ENCODE measurements around the gene C19orf38.

Gene C19orf38

DNA sequence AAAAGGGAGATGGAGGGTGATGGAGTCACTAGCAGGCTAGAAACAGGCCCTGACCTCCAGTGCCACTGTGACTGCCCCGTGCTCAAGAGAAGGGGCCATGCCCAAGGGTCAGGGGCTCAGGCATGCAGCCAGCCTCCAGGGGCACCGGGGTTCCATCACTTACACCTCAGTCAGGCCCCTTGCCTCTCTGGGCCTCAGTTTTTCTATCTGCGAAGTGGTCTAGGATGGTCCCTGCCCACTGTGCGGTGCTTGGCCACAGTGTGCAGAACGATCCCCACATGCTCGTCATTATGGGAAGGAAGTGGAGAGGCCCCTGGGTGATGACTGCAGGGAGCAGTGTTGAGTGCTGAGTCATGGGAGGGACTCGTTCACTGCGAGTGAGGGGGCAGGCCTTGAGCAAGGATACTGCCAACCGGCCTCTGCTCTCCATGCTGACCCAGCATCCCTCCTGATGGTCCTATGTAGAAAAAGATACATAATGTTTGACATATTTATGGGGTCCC, 35.3 kb upstream of the C19orf38 start:
- ATAC-seq: peak; percentile 86
- TF ChIP-seq ESRRG (CRISPR knock-in tag; IDR thresholded peaks at IDR 0.05) (no peak), GLIS3 (CRISPR knock-in tag; IDR thresholded peaks at IDR 0.05) (no peak), POU6F1 (CRISPR knock-in tag; IDR thresholded peaks at IDR 0.05; ENCODE audit: borderline replicate concordance, low read depth) (no peak), ZNF565 (CRISPR knock-in tag; conservative IDR thresholded peaks at IDR 0.05; ENCODE audit: low read depth) (no peak), TSHZ2 (CRISPR knock-in tag; IDR thresholded peaks at IDR 0.05) (no peak), SNAI2 (CRISPR knock-in tag; IDR thresholded peaks at IDR 0.05) (no peak)

GRCh38 chr19:10815007-10815536, 33.1 kb upstream of the C19orf38 start:
- no peak for ATAC-seq
- TF ChIP-seq RARB (CRISPR knock-in tag; IDR thresholded peaks at IDR 0.05) (no peak), ESRRG (CRISPR knock-in tag; IDR thresholded peaks at IDR 0.05) (no peak), SNAI2 (CRISPR knock-in tag; IDR thresholded peaks at IDR 0.05) (no peak), TCF4 (CRISPR knock-in tag; IDR thresholded peaks at IDR 0.05; ENCODE audit: borderline replicate concordance) (no peak), ZNF565 (CRISPR knock-in tag; conservative IDR thresholded peaks at IDR 0.05; ENCODE audit: low read depth) (peak; percentile 66; the same call in 1 of the 2 replicates), ZFP30 (CRISPR knock-in tag; IDR thresholded peaks at IDR 0.05) (no peak), ZNF70 (CRISPR knock-in tag; IDR thresholded peaks at IDR 0.05) (no peak)
- TF ChIP-seq, protein P1, sequence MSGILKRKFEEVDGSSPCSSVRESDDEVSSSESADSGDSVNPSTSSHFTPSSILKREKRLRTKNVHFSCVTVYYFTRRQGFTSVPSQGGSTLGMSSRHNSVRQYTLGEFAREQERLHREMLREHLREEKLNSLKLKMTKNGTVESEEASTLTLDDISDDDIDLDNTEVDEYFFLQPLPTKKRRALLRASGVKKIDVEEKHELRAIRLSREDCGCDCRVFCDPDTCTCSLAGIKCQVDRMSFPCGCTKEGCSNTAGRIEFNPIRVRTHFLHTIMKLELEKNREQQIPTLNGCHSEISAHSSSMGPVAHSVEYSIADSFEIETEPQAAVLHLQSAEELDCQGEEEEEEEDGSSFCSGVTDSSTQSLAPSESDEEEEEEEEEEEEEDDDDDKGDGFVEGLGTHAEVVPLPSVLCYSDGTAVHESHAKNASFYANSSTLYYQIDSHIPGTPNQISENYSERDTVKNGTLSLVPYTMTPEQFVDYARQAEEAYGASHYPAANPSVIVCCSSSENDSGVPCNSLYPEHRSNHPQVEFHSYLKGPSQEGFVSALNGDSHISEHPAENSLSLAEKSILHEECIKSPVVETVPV (CRISPR knock-in tag; IDR thresholded peaks at IDR 0.05): no peak
- TF ChIP-seq, protein P2, sequence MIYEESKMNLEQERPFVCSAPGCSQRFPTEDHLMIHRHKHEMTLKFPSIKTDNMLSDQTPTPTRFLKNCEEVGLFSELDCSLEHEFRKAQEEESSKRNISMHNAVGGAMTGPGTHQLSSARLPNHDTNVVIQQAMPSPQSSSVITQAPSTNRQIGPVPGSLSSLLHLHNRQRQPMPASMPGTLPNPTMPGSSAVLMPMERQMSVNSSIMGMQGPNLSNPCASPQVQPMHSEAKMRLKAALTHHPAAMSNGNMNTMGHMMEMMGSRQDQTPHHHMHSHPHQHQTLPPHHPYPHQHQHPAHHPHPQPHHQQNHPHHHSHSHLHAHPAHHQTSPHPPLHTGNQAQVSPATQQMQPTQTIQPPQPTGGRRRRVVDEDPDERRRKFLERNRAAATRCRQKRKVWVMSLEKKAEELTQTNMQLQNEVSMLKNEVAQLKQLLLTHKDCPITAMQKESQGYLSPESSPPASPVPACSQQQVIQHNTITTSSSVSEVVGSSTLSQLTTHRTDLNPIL (CRISPR knock-in tag; IDR thresholded peaks at IDR 0.05; ENCODE audit: low read depth): no peak

GRCh38 chr19:10815969-10816644, 32.1 kb upstream of the C19orf38 start:
- ATAC-seq: no peak
- TF ChIP-seq ZNF8 (CRISPR knock-in tag; IDR thresholded peaks at IDR 0.05) (no peak), TSHZ2 (CRISPR knock-in tag; IDR thresholded peaks at IDR 0.05) (no peak), ZFP30 (CRISPR knock-in tag; IDR thresholded peaks at IDR 0.05) (no peak), TOX (CRISPR knock-in tag; IDR thresholded peaks at IDR 0.05; ENCODE audit: borderline replicate concordance) (no peak), PPARA (CRISPR knock-in tag; IDR thresholded peaks at IDR 0.05; ENCODE audit: borderline replicate concordance) (no peak), POU6F1 (CRISPR knock-in tag; IDR thresholded peaks at IDR 0.05; ENCODE audit: borderline replicate concordance, low read depth) (no peak), ISL1 (CRISPR knock-in tag; IDR thresholded peaks at IDR 0.05) (no peak), ZNF565 (CRISPR knock-in tag; conservative IDR thresholded peaks at IDR 0.05; ENCODE audit: low read depth) (no peak), CSDC2 (CRISPR knock-in tag; IDR thresholded peaks at IDR 0.05) (no peak), PATZ1 (CRISPR knock-in tag; IDR thresholded peaks at IDR 0.05; ENCODE audit: borderline replicate concordance) (no peak), OSR1 (CRISPR knock-in tag; IDR thresholded peaks at IDR 0.05) (no peak)
- TF ChIP-seq, protein P1 (CRISPR knock-in tag; IDR thresholded peaks at IDR 0.05): no peak

Measured in SK-N-SH treated with all-trans-retinoic acid at 6 μM for 48 hours (cell line).